ENCODE results near the gene TOPORS. TPM values are rescaled to one million over a fixed set of nuclear protein-coding genes. Genes with fewer than 3 reads are reported as not detected.

Gene TOPORS
- polyA plus RNA-seq, 1 donor from 2014 or later: 21.4 TPM

- Mint-ChIP-seq H3K36me3 (peaks cover 2% of the 10 kb centered on the region), H3K27ac (peak overlapping the region in 2 of 3 donors; percentile 43 to 60), H3K4me1 (peaks cover 0 to 3% (median 0%) of the 10 kb centered on the region in 3 donors), H3K9me3 (no peaks in the 10 kb centered on the region), H3K4me3 (no peak overlapping the region), H3K27me3 (no peaks in the 10 kb centered on the region)
These were observed 49.9 kb downstream of the TOPORS start for GRCh38 chr9:32502464-32502863.

DNA sequence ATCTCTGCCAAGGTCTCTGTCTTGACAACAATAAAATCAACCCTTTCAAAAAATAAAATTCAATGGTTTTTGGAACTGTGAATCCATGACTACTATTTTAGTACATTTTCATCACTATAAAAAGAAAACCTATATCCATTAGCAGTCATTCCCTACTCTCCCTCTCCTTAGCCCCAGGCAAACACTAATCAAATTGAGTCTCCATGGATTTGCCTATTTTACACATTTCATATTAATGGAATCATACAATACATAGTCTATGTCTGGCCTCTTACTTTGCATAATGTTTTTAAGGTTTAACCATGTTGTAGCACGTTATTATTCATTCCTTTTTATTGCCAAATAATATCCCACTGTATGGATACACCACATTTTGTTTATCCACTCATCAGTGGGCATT, 50.5 kb downstream of the TOPORS start:
- no peak overlapping the region for H3K4me3 Mint-ChIP-seq
- no peak overlapping the region for H3K27ac Mint-ChIP-seq
- no peaks in the 10 kb centered on the region for H3K27me3 Mint-ChIP-seq
- peaks cover 2% of the 10 kb centered on the region for H3K36me3 Mint-ChIP-seq
- H3K4me1 Mint-ChIP-seq: peaks cover 0 to 3% (median 0%) of the 10 kb centered on the region in 3 donors
- H3K9me3 Mint-ChIP-seq: no peaks in the 10 kb centered on the region

- Mint-ChIP-seq H3K4me3 (no peak overlapping the region), H3K36me3 (peaks cover 6% of the 10 kb centered on the region), H3K27ac (no peak overlapping the region), H3K9me3 (no peaks in the 10 kb centered on the region), H3K27me3 (no peaks in the 10 kb centered on the region), H3K4me1 (peaks cover 0 to 3% (median 0%) of the 10 kb centered on the region in 3 donors)
These were observed 51.6 kb downstream of the TOPORS start for GRCh38 chr9:32500768-32501167.

DNA sequence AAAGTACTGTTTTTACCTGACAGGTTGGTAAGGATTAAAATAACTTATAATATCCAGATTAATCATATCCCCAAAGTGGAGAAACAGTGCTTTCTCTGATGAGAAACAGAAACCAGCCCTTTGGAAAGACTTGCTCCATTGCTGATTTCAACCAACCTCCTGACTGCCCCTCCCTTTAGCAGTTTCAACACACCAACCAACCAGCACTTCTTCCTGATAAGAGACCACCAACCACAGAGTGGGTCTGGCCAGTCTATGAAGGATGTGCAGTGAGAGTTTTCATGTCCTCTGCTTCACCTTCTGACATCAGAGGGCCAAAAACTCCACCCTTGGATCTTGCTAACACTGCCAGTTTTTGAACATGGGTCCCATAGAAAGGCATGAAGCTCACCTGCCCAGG, 54.5 kb downstream of the TOPORS start:
- peaks cover 0 to 1% (median 0%) of the 10 kb centered on the region in 3 donors for H3K4me1 Mint-ChIP-seq
- peaks cover 9% of the 10 kb centered on the region for H3K36me3 Mint-ChIP-seq
- H3K27ac Mint-ChIP-seq: no peak overlapping the region
- no peak overlapping the region for H3K4me3 Mint-ChIP-seq
- H3K27me3 Mint-ChIP-seq: no peaks in the 10 kb centered on the region
- no peaks in the 10 kb centered on the region for H3K9me3 Mint-ChIP-seq

- H3K36me3 Mint-ChIP-seq: peaks cover 9% of the 10 kb centered on the region
- no peaks in the 10 kb centered on the region for H3K9me3 Mint-ChIP-seq
These were observed 61.8 kb downstream of the TOPORS start for GRCh38 chr9:32490601-32491000.

More at GRCh38 chr9:32490601-32491000, 61.8 kb downstream of the TOPORS start:
- Mint-ChIP-seq H3K27me3 (no peaks in the 10 kb centered on the region), H3K4me1 (no peaks in the 10 kb centered on the region), H3K27ac (peak overlapping the region in 1 of 3 donors; percentile 35), H3K4me3 (no peak overlapping the region)

Other genes with a start within 250 kb of the TOPORS start
- gene ACO1, start 167.9 kb downstream of the TOPORS start, polyA plus RNA-seq: 8.9 TPM
- 16.9 TPM for gene RIGI, start 26.4 kb downstream of the TOPORS start, polyA plus RNA-seq
- gene SMIM27, start 259 bp downstream of the TOPORS start, polyA plus RNA-seq: 103 TPM
- gene NDUFB6, start 20.6 kb upstream of the TOPORS start, polyA plus RNA-seq: 62.6 TPM
- not detected for gene TAF1L, start 83.1 kb upstream of the TOPORS start, polyA plus RNA-seq
- gene TMEM215, start 231.0 kb upstream of the TOPORS start, polyA plus RNA-seq: not detected

Measured in IgD-negative memory B cell (primary cell).